Urinary bladder (tissue), 4 donors: ENCODE measurements around the gene RNF115. TPM values are rescaled to one million over a fixed set of nuclear protein-coding genes. Genes with fewer than 3 reads are reported as not detected.
"Not testable (repeated sequence)": the region's sequence is repeated elsewhere in the genome, so short reads cannot be mapped to it uniquely, and the experiment has no call there.

Experiments used
- DNase-seq: peaks from one replicate; pipeline ENCODE4 v3.0.0-alpha.2; 2015; ENCODE audit errors: extremely low spot score
- H3K27ac ChIP-seq: one replicate; pipeline ENCODE4 v1.5.1; 2013; ENCODE audit warnings: low read depth, mild to moderate bottlenecking, moderate library complexity
- H3K36me3 ChIP-seq: one replicate; pipeline ENCODE4 v1.6.1; 2013; ENCODE audit warnings: mild to moderate bottlenecking, moderate library complexity; ENCODE audit not compliant: insufficient read depth
- H3K4me1 ChIP-seq: one replicate; pipeline ENCODE4 v1.6.1; 2013; ENCODE audit warnings: mild to moderate bottlenecking, moderate library complexity; ENCODE audit not compliant: insufficient read depth
- H3K4me3 ChIP-seq: one replicate; pipeline ENCODE4 v1.5.1; 2013; ENCODE audit warnings: low read depth, low read length
- WGBS: extraction: QIAGEN DNeasy Blood & Tissue Kit; methylation state at CpG from one replicate; pipeline ENCODE4 v1.1.7; 2013; 5-methylcytosine and 5-hydroxymethylcytosine counted together
- polyA plus RNA-seq: library from polyadenylated mRNA; stranded (reverse); fragments of 200-250 nt; gene quantifications from one replicate; pipeline ENCODE4 v1.2.3, GENCODE V29; 2013
- total RNA-seq: library from RNA; depleted of rRNA; stranded (reverse); fragments of >200 nt; gene quantifications from one replicate; pipeline ENCODE4 v1.2.3, GENCODE V29; 2014
- donor health status: healthy with polysubstance abuse.
- donor health status: healthy.

The RNF115 gene
- total and polyA plus RNA-seq, 2 donors: 9.1 to 32.4 TPM

GRCh38 chr1:145720556-145720877, 103.4 kb downstream of the RNF115 start:
- H3K27ac ChIP-seq: no peak overlapping the region
- 36% methylated on average over 5 of the region's 5 CpGs for WGBS
- no peak for DNase-seq
- no peaks in the 10 kb centered on the region for H3K4me1 ChIP-seq
- no peak overlapping the region for H3K4me3 ChIP-seq
- no peaks in the 10 kb centered on the region for H3K36me3 ChIP-seq

- H3K27ac ChIP-seq: no peak within 1 kb of the TSS
- no peaks in the 10 kb centered on the region for H3K36me3 ChIP-seq
- peak within 1 kb of the TSS; percentile 2 for H3K4me3 ChIP-seq
- WGBS: 90% methylated on average over 12 of the region's 12 CpGs
- no peak for DNase-seq
- no peaks in the 10 kb centered on the region for H3K4me1 ChIP-seq
Observed at GRCh38 chr1:145719230-145720079, 104.4 kb downstream of the RNF115 start, which contains the start of gene CD160. CD160 (plus strand) TSS chr1:145719499; CDS start chr1:145728328, 8,829 bp downstream.

- not testable (repeated sequence) for H3K4me1 ChIP-seq, DNase-seq, H3K4me3 ChIP-seq, H3K27ac ChIP-seq, H3K36me3 ChIP-seq
- WGBS: 95% methylated on average over 5 of the region's 5 CpGs
Observed at GRCh38 chr1:145718465-145718864, 105.4 kb downstream of the RNF115 start.

- WGBS: 74% methylated on average over 1 of the region's 1 CpG
- no peak for DNase-seq
- H3K27ac ChIP-seq: no peak overlapping the region
- no peaks in the 10 kb centered on the region for H3K4me1 ChIP-seq
- H3K4me3 ChIP-seq: no peak overlapping the region
- H3K36me3 ChIP-seq: no peaks in the 10 kb centered on the region
Observed at GRCh38 chr1:145717833-145718232, 106.1 kb downstream of the RNF115 start.

GRCh38 chr1:145716641-145717345, 107.1 kb downstream of the RNF115 start:
- Histone ChIP-seq H3K36me3 (no peaks in the 10 kb centered on the region), H3K27ac (no peak overlapping the region), H3K4me1 (no peaks in the 10 kb centered on the region), H3K4me3 (no peak overlapping the region)
- DNase-seq: no peak
- 73% methylated on average over 10 of the region's 10 CpGs for WGBS

- Histone ChIP-seq H3K27ac (no peak overlapping the region), H3K4me1 (no peaks in the 10 kb centered on the region), H3K4me3 (no peak overlapping the region), H3K36me3 (no peaks in the 10 kb centered on the region)
- no peak for DNase-seq
- 68% methylated on average over 6 of the region's 6 CpGs for WGBS
Observed at GRCh38 chr1:145714524-145715111, 109.3 kb downstream of the RNF115 start.

GRCh38 chr1:145711213-145711651, 112.7 kb downstream of the RNF115 start:
- DNase-seq: no peak
- H3K4me3 ChIP-seq: no peak overlapping the region
- WGBS: 33% methylated on average over 3 of the region's 3 CpGs
- H3K4me1 ChIP-seq: no peaks in the 10 kb centered on the region
- H3K36me3 ChIP-seq: no peaks in the 10 kb centered on the region
- no peak overlapping the region for H3K27ac ChIP-seq

GRCh38 chr1:145710291-145711027, 113.4 kb downstream of the RNF115 start:
- no peak overlapping the region for H3K4me3 ChIP-seq
- DNase-seq: no peak
- H3K36me3 ChIP-seq: no peaks in the 10 kb centered on the region
- no peaks in the 10 kb centered on the region for H3K4me1 ChIP-seq
- WGBS: 81% methylated on average over 4 of the region's 4 CpGs
- no peak overlapping the region for H3K27ac ChIP-seq

GRCh38 chr1:145708063-145708462, 115.8 kb downstream of the RNF115 start:
- 48% methylated on average over 7 of the region's 7 CpGs for WGBS
- DNase-seq: no peak

GRCh38 chr1:145707183-145707867, 116.6 kb downstream of the RNF115 start, which contains the start of gene PDZK1:
PDZK1 (minus strand) TSS chr1:145707368; CDS start chr1:145688021, 19,347 bp downstream.
- Histone ChIP-seq H3K36me3 (no peaks in the 10 kb centered on the region), H3K4me3 (no peak within 1 kb of the TSS), H3K4me1 (no peaks in the 10 kb centered on the region), H3K27ac (no peak within 1 kb of the TSS)
- WGBS: 80% methylated on average over 9 of the region's 9 CpGs
- DNase-seq: no peak

More at GRCh38 chr1:145708063-145708462, 115.8 kb downstream of the RNF115 start:
- Histone ChIP-seq H3K27ac (no peak overlapping the region), H3K4me1 (no peaks in the 10 kb centered on the region), H3K36me3 (no peaks in the 10 kb centered on the region), H3K4me3 (no peak overlapping the region)

- DNase-seq: no peak
- WGBS: 76% methylated on average over 2 of the region's 2 CpGs
- H3K4me3 ChIP-seq: no peak overlapping the region
- H3K36me3 ChIP-seq: no peaks in the 10 kb centered on the region
- no peaks in the 10 kb centered on the region for H3K4me1 ChIP-seq
- H3K27ac ChIP-seq: no peak overlapping the region
Observed at GRCh38 chr1:145706086-145706664, 117.7 kb downstream of the RNF115 start.

- H3K27ac ChIP-seq: no peak overlapping the region
- no peaks in the 10 kb centered on the region for H3K4me1 ChIP-seq
- DNase-seq: no peak
- no peak overlapping the region for H3K4me3 ChIP-seq
- 91% methylated on average over 7 of the region's 7 CpGs for WGBS
- H3K36me3 ChIP-seq: no peaks in the 10 kb centered on the region
Observed at GRCh38 chr1:145705622-145706021, 118.3 kb downstream of the RNF115 start.
